ENCODE data around the gene ZNF407. TPM values are rescaled to one million over a fixed set of nuclear protein-coding genes. Genes with fewer than 3 reads are reported as not detected.
A peak's percentile ranks its signal among the peaks of the same experiment; 100 is the strongest.

ZNF407 gene
- total and polyA plus RNA-seq, 2 of the 13 experiments (the other 11 are each of a cell fraction or from before 2014, with no cell fraction given) = 2.3 to 8.7 TPM

DNA sequence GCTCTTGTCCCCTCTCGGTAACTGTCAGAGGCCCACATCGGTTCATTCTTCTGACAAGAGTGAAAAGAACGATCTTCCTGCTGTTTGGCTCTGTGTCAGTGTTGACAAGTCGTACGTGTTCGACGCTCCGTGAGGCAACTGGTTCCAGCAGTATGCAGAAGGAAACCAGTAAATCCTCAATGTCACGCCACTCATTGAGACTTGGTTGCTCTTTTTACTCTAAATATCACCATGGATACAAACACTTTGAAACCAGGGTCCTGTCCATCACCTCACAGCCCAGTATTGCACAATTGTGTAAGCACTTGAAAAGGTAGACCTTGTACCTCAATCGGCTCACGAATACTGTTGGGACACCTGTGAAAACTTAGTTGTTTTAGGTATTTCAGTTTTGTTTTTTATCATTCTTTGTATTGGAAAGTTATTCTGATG lies 136.4 kb downstream of the ZNF407 start (continued):
- TF ChIP-seq ZNF431 (CRISPR knock-in tag; IDR thresholded peaks at IDR 0.05; ENCODE audit: borderline replicate concordance, low read depth) = peak; percentile 66; the same call in 1 of the 2 replicates
- no peak for TF ChIP-seq ZNF773 (CRISPR knock-in tag; IDR thresholded peaks at IDR 0.05; ENCODE audit: borderline replicate concordance)
- TF ChIP-seq E2F1 (CRISPR knock-in tag; IDR thresholded peaks at IDR 0.05) = no peak
- 0 out of 2 replicates have a peak, but pooled peaks have one; percentile 36 for TF ChIP-seq HDAC1 (CRISPR knock-in tag; IDR thresholded peaks at IDR 0.05)
- peak; percentile 93 for TF ChIP-seq HOMEZ (CRISPR knock-in tag; IDR thresholded peaks at IDR 0.05; ENCODE audit: low read depth)
- no peak for TF ChIP-seq GPBP1L1 (CRISPR knock-in tag; IDR thresholded peaks at IDR 0.05)
- TF ChIP-seq PHF8 (CRISPR knock-in tag; IDR thresholded peaks at IDR 0.05) = peak; percentile 36; the same call in 1 of the 2 replicates
- TF ChIP-seq MEIS1 (CRISPR knock-in tag; IDR thresholded peaks at IDR 0.05; ENCODE audit: borderline replicate concordance) = peak; percentile 84
- peak; percentile 73 for TF ChIP-seq RFX1 (IDR thresholded peaks at IDR 0.05)
- TF ChIP-seq ZNF546 (CRISPR knock-in tag; conservative IDR thresholded peaks at IDR 0.05) = no peak
- TF ChIP-seq REL (CRISPR knock-in tag; conservative IDR thresholded peaks at IDR 0.05) = no peak
- TF ChIP-seq BRF2 (CRISPR knock-in tag; IDR thresholded peaks at IDR 0.05) = no peak
- TF ChIP-seq DPF2 (CRISPR knock-in tag; IDR thresholded peaks at IDR 0.05; ENCODE audit: borderline replicate concordance, low read depth) = peak; percentile 73
- TF ChIP-seq ELF1 (CRISPR knock-in tag; IDR thresholded peaks at IDR 0.05) = 0 out of 2 replicates have a peak, but pooled peaks have one; percentile 32
- no peak for TF ChIP-seq ZNF616 (CRISPR knock-in tag; IDR thresholded peaks at IDR 0.05; ENCODE audit: low read depth)
- TF ChIP-seq SKIL (CRISPR knock-in tag; IDR thresholded peaks at IDR 0.05; ENCODE audit: borderline replicate concordance) = no peak
- TF ChIP-seq ZFP36L1 (CRISPR knock-in tag; IDR thresholded peaks at IDR 0.05) = no peak
- no peak for TF ChIP-seq ZNF800 (CRISPR knock-in tag; IDR thresholded peaks at IDR 0.05)
- no peak for TF ChIP-seq ZFAT (CRISPR knock-in tag; conservative IDR thresholded peaks at IDR 0.05)
